DOHH2 (cell line): ENCODE measurements around the gene LANCL2.

Source experiments
- EZH2phosphoT487 ChIP-seq: fragments of 200-600 bp; sonication (generic); IDR thresholded peaks from 2 replicates; pipeline ENCODE4 v1.6.1; 2017; ENCODE audit warnings: borderline replicate concordance, mild to moderate bottlenecking, antibody characterized with exemption, low read length, moderate library complexity, mixed read lengths
- TF ChIP-seq, protein P1 (sequence below): fragments of 200-600 bp; sonication (generic); IDR thresholded peaks from one replicate; pipeline ENCODE4 v1.5.1; 2014; ENCODE audit warnings: antibody characterized with exemption, mild to moderate bottlenecking, low read depth, low read length; ENCODE audit not compliant: poor library complexity, severe bottlenecking

DNA sequence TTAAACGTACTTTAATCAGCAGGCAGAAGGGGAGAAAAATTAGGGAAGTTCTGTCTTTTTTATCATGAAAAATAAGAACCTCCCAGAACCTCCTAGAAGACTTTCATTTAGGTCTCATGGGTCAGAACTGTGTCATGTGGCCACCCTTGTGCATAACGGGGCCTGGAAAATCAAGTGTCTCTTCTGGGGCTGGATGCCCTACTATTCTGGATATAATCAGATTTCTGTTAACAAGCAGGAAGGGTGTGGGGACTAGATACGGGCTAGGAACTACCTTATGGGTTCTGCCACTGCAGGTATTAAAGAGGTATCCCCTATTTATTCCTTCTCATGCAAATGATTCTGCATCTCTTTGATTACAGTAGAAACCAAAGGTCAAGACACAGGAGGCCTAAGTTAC, 14.1 kb downstream of the LANCL2 start:
- TF ChIP-seq, protein P1, sequence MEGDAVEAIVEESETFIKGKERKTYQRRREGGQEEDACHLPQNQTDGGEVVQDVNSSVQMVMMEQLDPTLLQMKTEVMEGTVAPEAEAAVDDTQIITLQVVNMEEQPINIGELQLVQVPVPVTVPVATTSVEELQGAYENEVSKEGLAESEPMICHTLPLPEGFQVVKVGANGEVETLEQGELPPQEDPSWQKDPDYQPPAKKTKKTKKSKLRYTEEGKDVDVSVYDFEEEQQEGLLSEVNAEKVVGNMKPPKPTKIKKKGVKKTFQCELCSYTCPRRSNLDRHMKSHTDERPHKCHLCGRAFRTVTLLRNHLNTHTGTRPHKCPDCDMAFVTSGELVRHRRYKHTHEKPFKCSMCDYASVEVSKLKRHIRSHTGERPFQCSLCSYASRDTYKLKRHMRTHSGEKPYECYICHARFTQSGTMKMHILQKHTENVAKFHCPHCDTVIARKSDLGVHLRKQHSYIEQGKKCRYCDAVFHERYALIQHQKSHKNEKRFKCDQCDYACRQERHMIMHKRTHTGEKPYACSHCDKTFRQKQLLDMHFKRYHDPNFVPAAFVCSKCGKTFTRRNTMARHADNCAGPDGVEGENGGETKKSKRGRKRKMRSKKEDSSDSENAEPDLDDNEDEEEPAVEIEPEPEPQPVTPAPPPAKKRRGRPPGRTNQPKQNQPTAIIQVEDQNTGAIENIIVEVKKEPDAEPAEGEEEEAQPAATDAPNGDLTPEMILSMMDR = no peak
- no peak for TF ChIP-seq EZH2phosphoT487
